ENCODE data around the gene LDB2.
"Not testable (repeated sequence)": the region's sequence is repeated elsewhere in the genome, so short reads cannot be mapped to it uniquely, and the experiment has no call there.

GRCh38 chr4:16629274-16629673, 269.2 kb downstream of the LDB2 start:
- TF ChIP-seq EZH2 (IDR thresholded peaks at IDR 0.05; ENCODE audit: low read length, unreplicated experiment); EZH2phosphoT487 (IDR thresholded peaks at IDR 0.05; ENCODE audit: borderline replicate concordance, low read length): not testable (repeated sequence)

Measured in PC-3 (cell line).